HG03521 (cell line): Measurements from ENCODE around the gene MAPK14.

ENCODE experiments used
- ATAC-seq: cut with Tn5 transposase; IDR thresholded peaks from one replicate; pipeline ENCODE4 v1.9.1; 2021; ENCODE audit warnings: mild to moderate bottlenecking, moderate library complexity; ENCODE audit not compliant: unreplicated experiment

MAPK14 gene

GRCh38 chr6:36034441-36034840 is 6.8 kb downstream of the MAPK14 start:
- no peak for ATAC-seq

DNA sequence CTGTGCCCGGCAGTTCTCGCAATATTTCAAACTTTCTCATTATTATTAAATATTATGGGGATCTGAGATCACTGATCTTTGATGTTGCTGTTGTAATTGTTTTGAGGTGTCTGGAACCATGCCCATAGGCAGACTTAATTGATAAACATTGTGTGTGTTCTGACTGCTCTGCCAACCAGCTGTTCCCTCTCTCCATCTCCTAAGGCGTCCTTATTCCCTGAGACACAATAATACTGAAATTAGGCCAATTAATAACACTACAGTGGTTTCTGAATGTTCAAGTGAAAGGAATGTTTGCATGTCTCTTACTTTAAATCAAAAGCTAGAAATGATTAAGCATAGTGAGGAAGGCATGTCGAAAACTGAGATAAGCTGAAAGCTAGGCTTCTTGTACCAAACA is 7.6 kb downstream of the MAPK14 start:
- no peak for ATAC-seq

DNA sequence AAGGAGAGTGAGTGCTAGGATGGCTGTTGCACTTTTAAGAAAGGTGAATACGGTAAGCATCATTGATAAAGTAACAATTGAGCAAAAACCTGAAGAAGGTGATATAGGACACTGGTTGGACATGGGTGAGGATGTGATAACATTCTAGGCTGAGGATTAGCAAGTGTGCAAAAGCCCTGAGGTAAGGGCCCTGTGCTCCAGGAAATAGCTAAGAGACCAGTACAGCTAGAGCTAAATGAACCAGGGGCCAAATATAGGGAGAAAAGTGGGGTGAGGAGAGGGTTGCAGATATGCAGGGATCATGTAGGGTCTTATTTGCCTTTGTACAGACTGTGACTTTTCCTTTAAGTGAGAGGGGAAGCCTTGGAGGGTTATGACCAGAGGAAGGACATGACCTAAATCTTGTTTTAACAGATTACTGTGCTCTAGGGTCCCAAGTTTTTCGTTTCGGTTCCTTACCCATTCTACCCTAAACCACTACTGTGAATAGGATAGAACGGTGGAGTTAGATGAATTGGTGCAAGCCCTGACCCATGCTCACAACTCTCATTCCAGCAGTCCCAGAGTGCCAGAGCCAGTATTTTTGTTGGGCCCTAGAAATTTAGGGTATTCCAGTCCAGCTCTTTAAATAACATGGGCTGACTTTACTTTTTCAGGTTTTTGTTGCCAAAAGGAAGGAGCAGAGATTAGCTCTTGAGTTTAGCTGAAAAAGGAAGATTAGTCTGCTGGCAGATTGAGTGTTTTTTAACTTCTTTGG is 10.7 kb downstream of the MAPK14 start:
- no peak for ATAC-seq

- ATAC-seq, result no peak
Observed at GRCh38 chr6:36039112-36039511, 11.5 kb downstream of the MAPK14 start.

- no peak for ATAC-seq
Observed at GRCh38 chr6:36040958-36041357, 13.3 kb downstream of the MAPK14 start.

- no peak for ATAC-seq
Observed at GRCh38 chr6:36042618-36043260, 15.1 kb downstream of the MAPK14 start.

DNA sequence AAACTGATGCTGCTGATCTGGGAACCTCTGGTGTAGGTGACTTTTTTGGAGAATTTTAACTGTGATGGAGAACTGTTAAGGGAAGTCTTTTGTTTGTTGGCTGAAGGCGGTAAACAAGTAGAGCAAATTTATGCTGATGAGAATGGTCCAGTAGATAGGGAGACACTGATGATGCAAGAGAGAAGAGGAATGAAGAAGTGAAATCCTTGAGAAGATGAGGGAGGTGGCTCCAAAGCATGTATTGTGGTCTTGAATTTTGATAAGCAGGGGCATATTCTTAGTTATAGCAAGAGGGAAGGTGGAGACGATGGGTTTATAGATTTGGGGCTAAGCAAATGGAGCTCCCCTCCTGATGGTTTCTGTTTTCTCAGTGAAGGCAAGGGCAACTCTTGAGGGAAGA is 22.0 kb downstream of the MAPK14 start:
- ATAC-seq, result no peak

GRCh38 chr6:36050305-36050704 is 22.7 kb downstream of the MAPK14 start:
- no peak for ATAC-seq

DNA sequence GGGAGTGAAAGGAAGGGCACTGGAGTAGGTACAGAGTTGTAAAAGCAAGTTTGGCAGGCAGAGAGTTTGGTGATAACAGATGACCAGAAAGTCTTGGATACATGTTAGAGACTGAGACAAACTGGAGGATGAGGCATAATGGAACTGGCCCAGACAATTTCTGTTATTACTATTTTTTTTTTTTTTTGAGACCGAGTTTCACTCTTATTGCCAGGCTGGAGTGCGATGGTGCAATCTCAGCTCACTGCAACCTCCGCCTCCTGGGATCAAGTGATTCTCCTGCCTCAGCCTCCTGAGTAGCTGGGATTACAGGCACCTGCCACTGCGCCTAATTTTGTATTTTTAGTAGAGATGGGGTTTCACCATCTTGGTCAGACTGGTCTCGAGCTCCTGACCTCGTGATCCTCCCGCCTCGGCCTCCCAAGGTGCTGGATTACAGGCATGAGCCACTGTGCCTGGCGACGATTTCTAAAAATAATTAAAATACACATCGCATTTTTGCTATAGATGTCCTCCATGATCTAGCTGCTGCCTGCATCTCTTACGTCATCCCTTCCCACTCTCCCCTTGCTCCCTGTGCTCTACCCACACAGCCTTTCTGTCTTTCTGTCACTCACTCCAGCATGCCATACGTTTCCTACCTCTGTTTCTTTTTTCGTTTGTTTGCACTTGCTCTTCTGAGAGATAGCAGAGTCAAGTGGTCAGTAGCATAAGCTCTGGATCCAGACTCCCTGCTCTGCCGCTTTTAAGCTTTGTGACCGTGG is 23.5 kb downstream of the MAPK14 start:
- no peak for ATAC-seq

DNA sequence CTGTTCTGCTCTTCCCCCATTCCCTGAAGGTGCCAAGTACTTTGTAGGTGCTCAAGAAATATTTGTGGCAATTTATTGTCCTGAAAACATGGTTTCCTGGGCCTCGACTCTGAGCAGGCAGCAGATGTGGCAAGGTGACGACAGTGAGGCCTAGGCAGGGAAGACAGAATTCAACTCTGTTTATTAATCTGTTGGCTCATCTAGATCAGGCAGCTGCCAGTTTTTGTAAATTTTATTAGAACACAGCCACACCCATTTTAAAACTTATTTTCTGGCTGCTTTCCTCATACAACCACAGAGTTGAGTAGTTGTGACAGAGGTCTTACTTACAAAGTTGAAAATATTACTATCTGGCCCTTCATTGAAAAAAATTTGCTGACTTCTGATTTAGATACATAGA is 24.5 kb downstream of the MAPK14 start:
- ATAC-seq, result no peak

GRCh38 chr6:36053878-36054277 is 26.3 kb downstream of the MAPK14 start:
- ATAC-seq, result no peak

GRCh38 chr6:36054415-36054814 is 26.8 kb downstream of the MAPK14 start:
- no peak for ATAC-seq

GRCh38 chr6:36054956-36055355 is 27.3 kb downstream of the MAPK14 start:
- ATAC-seq, result no peak

DNA sequence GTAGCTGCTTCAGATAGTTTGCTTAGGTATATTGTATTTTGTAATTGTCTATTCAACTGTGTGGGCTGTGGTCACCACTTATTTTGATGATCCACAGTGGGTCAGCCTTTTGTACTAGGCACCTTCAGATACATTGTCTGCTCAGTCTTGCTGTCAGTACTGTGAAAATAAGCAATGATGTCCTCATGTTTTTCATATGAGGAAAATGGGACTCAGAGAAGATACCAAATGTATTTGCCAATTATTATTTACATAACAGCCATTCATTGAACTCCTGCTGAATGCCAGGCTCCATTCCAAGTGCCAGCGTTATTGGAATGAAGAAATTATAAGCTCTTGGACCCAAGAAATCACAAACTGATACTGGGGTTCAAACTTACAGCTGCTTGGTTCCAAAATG is 28.6 kb downstream of the MAPK14 start:
- ATAC-seq, result no peak

- ATAC-seq, result no peak
Observed at GRCh38 chr6:36061236-36061635, 33.6 kb downstream of the MAPK14 start.

DNA sequence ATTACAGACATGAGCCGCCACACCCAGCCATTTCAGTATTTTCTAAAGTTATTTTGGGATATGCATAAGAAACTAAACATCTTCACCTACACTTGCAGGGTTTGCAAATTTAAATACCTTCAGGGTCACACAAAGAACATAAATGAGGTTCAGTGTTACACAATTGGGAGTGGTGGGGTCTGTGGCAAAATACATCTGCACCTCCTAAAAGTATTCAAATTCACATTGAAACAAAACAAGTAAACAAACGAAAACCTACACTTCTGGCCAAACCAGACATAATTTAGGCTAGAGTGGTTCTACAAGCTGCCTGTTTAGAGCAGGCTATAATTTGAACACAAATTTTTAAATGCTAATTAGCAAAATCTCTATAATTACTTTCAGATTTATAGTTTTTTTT is 34.6 kb downstream of the MAPK14 start:
- no peak for ATAC-seq

- no peak for ATAC-seq
Observed at GRCh38 chr6:36063318-36064060, 35.9 kb downstream of the MAPK14 start.

DNA sequence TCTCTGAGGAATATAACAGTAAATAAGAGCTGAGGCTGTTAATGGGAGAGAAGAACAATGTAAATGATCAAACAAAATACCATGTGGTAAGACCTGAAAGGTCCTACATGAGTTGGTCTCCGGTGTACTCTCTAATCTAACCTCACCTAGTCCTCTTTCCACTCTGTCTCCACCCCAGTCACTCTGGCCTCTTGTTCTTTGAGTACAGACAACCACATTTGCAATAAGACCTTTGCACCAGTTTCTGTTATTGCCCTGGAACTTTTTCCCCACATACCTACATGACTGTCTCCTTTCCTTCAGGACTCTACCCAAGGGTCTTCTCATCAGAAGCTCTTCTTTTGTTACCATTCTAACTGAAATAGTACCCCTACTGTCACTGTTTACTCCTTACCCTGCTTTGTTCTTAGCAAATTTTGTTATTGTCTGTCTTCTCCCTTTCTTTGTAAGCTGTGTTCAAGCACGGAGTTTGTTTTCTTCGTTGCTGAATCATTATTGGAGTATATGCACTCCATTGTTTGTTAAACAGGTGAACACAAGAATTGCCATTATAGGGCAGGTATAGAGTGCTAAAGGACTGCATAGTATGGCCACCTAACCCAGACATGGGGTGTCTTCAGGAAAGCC is 37.3 kb downstream of the MAPK14 start:
- ATAC-seq, result no peak

- ATAC-seq, result no peak
Observed at GRCh38 chr6:36065916-36066315, 38.3 kb downstream of the MAPK14 start.

GRCh38 chr6:36066817-36067216 is 39.2 kb downstream of the MAPK14 start:
- no peak for ATAC-seq
